Skeletal muscle satellite cell (primary cell): ENCODE measurements around the gene SLCO1B1.
"Not testable (repeated sequence)": the region's sequence is repeated elsewhere in the genome, so short reads cannot be mapped to it uniquely, and the experiment has no call there.

Experiments used
- H3K27me3 ChIP-seq: 2 replicates; pipeline ENCODE4 v1.7.0; 2013; ENCODE audit warnings: low read length; ENCODE audit not compliant: control insufficient read depth, insufficient read depth
- H3K36me3 ChIP-seq: 2 replicates; pipeline ENCODE4 v1.7.0; 2013; ENCODE audit warnings: mild to moderate bottlenecking, control low read depth, low read length; ENCODE audit not compliant: insufficient read depth
- H3K4me1 ChIP-seq: 2 replicates; pipeline ENCODE4 v1.7.0; 2013; ENCODE audit warnings: low read length; ENCODE audit not compliant: control insufficient read depth, insufficient read depth
- H3K4me2 ChIP-seq: 2 replicates; pipeline ENCODE4 v1.7.0; 2013; ENCODE audit warnings: mild to moderate bottlenecking, low read length
- H3K4me3 ChIP-seq: 2 replicates; pipeline ENCODE4 v1.7.0; 2013; ENCODE audit warnings: low read length
- H3K9ac ChIP-seq: 2 replicates; pipeline ENCODE4 v1.7.0; 2013; ENCODE audit warnings: mild to moderate bottlenecking, low read depth, low read length, moderate library complexity
- H3K9me3 ChIP-seq: replicated peaks from 2 replicates; pipeline ENCODE4 v1.7.0; 2013; ENCODE audit warnings: mild to moderate bottlenecking, control low read depth, low read length

SLCO1B1 gene

DNA sequence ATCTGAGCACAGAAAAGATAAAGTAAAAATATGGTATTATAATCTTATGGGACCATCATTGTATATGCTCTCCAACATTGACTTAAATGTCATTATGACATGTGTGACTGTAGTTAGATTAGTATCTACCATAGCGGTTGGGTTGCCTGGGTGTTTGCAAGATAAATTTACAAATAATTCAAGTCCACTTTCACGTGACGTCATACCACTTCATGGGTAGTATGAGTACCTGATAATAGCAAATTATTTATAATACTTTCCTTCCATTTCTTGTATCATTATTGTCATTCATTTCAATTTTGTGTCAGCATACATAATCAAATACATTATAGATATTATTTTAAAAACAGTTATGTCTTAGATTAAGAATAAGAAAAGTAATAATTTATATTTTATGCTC is 20.2 kb downstream of the SLCO1B1 start:
- no peaks in the 10 kb centered on the region for H3K4me1 ChIP-seq
- no peaks in the 10 kb centered on the region for H3K27me3 ChIP-seq
- H3K36me3 ChIP-seq: no peaks in the 10 kb centered on the region
- no peak overlapping the region for H3K4me2 ChIP-seq
- H3K9ac ChIP-seq: no peak overlapping the region
- H3K9me3 ChIP-seq: no peaks in the 10 kb centered on the region
- no peak overlapping the region for H3K4me3 ChIP-seq

DNA sequence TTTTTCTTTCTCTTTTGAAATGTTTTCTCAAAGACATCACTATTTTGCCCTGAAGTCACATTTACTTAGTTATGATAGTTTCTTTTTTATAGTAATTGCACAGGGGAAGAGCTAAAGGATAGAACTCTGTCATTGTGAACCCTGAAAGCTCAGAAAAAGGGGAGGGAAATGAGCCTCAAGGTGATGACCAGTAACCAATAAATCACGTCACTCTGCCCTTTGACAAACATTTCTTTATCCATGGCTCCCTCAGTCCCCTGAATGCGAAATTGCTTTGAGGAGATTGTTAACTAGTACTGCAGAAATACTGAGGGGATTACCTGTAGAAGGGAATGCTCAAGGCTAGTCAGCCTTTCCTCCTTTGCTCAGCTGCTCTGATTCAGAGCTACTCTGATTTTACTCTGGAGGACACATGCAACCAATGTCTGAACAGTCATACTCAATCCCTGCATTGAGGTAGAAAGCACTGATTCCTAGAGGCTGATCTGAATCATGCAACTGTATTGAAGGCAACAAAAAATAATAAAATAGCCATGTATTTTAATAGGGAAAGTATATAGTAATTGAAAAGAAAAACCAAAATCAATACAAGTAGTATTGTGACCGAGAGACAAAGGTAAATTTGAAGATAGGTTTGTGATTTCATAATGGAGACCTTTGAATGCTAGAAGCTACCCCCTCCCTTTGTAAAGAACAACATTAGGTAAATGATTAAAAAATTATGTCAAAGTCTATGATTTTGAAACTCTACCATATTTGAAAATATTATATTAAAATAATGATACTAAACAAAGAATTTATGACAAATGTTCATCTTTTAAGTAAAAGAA is 24.7 kb downstream of the SLCO1B1 start:
- no peaks in the 10 kb centered on the region for H3K9me3 ChIP-seq
- H3K36me3 ChIP-seq: no peaks in the 10 kb centered on the region
- H3K27me3 ChIP-seq: no peaks in the 10 kb centered on the region
- no peak overlapping the region for H3K4me2 ChIP-seq
- no peaks in the 10 kb centered on the region for H3K4me1 ChIP-seq
- H3K4me3 ChIP-seq: no peak overlapping the region
- H3K9ac ChIP-seq: no peak overlapping the region

DNA sequence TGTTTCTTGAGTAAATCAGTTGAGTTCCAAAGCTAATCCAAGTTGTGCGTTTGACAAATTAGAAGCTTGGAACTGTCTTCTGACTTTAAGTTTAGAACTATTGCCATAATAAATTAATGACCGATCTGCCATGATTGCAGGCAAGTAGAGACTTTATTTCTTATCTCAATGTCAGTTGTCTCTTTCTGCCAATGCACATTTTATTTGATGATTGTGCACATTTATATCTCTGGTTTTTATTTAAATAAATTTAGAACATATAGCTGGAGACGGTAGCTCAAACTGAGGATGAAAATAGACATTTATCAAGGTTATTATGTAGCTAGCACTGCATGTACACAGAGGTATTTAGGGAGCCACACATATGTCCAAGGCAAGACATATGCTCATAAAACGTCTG is 34.1 kb downstream of the SLCO1B1 start:
- no peaks in the 10 kb centered on the region for H3K4me1 ChIP-seq
- no peaks in the 10 kb centered on the region for H3K27me3 ChIP-seq
- no peak overlapping the region for H3K4me3 ChIP-seq
- H3K9ac ChIP-seq: no peak overlapping the region
- no peaks in the 10 kb centered on the region for H3K9me3 ChIP-seq
- H3K36me3 ChIP-seq: no peaks in the 10 kb centered on the region
- no peak overlapping the region for H3K4me2 ChIP-seq

DNA sequence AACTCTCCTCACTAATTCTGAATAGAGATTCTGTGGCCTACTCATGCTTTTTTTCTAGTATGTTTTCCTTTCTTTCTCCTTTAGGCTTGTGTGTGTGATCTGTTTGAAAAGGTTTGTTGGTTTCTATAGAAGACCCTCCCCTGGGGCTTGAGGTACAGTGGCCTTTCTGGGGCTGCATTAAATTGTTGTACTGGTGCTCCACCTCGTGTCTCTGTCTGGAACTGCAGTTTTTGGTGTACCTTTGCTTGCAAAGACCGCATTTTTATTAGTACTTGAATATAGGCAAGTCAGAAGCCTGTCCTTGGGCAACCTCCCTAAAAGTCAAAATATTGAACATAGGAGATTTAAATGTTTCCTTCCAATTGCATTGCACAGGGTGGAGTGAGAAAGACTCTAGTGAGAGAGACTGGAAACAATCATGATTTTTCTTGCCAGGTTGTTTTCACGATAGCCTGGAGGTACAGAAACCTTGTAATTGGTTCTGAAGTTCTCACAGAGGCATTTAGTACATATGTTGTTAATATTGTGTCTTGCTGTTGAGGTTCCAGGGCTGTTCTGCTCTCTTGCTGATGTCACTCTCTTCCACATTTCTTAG is 39.0 kb downstream of the SLCO1B1 start:
- H3K4me3 ChIP-seq: no peak overlapping the region
- H3K4me1 ChIP-seq: no peaks in the 10 kb centered on the region
- H3K9me3 ChIP-seq: no peaks in the 10 kb centered on the region
- H3K27me3 ChIP-seq: peaks cover 2% of the 10 kb centered on the region
- H3K36me3 ChIP-seq: no peaks in the 10 kb centered on the region
- H3K4me2 ChIP-seq: no peak overlapping the region
- H3K9ac ChIP-seq: no peak overlapping the region

DNA sequence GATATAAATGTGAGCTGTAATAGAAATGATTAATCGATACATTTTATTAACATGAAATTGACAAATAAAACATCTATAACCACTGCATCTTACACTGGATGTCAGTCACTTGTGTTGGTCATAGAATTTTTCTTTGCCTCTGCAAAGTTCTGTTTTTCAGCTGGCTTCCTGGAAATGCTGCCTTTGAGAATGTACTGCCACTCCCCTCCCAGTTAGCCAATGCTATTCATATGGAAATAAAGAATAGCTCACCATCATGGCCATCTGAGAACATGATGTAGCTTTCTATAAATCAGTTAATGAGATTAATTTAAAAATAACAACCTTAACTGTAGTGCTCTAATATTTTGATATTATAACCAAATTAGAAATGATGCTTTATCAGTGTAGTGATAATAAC is 41.1 kb downstream of the SLCO1B1 start:
- Histone ChIP-seq H3K9ac (no peak overlapping the region), H3K4me2 (no peak overlapping the region), H3K4me1 (no peaks in the 10 kb centered on the region), H3K9me3 (no peaks in the 10 kb centered on the region), H3K4me3 (no peak overlapping the region), H3K36me3 (no peaks in the 10 kb centered on the region), H3K27me3 (peaks cover 2% of the 10 kb centered on the region)

DNA sequence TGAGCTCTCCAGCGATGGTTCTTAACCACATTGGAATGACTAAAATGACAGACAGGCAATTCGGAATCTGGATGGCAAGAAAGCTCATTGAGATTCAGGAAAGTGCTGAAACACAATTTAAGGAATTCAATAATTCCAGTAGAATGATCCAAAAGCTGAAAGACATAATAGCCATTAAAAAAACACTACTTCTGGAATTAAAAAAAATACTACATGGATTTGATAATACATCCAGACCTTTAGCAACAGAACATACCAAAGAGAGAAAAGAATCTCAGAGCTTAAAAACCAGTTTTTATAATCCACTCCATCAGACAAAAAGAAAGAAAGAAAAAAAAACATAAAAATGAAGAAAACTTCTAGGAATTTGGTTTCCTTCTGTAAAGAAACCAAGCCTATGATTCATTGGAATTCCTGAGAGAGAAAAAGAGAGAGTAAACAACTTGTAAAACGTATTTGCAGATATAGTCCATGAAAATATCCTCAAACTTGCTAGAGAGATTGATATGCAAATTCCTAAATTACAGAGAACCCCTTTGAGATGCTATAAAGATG is 52.8 kb downstream of the SLCO1B1 start:
- H3K4me2 ChIP-seq: no peak overlapping the region
- no peaks in the 10 kb centered on the region for H3K27me3 ChIP-seq
- no peaks in the 10 kb centered on the region for H3K36me3 ChIP-seq
- H3K9me3 ChIP-seq: no peaks in the 10 kb centered on the region
- H3K9ac ChIP-seq: no peak overlapping the region
- no peaks in the 10 kb centered on the region for H3K4me1 ChIP-seq
- no peak overlapping the region for H3K4me3 ChIP-seq

DNA sequence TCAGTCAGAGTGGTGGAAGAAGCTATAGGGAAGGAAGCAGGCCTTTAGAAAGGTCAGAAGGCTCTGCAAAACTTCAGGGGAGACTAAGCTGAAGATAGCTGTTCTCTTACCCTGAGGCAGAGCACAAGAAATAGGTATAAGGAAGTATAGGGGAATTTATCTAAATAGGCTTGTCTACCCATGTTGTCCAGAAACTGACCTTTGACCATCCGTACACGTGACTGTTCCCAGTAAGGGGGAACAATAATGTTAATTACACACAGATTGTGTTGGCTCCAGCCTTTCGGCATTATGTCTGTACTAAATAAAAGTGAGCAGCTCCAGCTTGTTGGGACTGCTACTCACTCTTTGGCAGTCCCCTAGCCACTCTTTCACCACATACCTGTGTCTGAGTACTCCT is 59.0 kb downstream of the SLCO1B1 start:
- no peaks in the 10 kb centered on the region for H3K36me3 ChIP-seq
- no peaks in the 10 kb centered on the region for H3K4me1 ChIP-seq
- H3K9me3 ChIP-seq: no peaks in the 10 kb centered on the region
- H3K4me2 ChIP-seq: no peak overlapping the region
- H3K4me3 ChIP-seq: no peak overlapping the region
- no peak overlapping the region for H3K9ac ChIP-seq
- H3K27me3 ChIP-seq: no peaks in the 10 kb centered on the region

DNA sequence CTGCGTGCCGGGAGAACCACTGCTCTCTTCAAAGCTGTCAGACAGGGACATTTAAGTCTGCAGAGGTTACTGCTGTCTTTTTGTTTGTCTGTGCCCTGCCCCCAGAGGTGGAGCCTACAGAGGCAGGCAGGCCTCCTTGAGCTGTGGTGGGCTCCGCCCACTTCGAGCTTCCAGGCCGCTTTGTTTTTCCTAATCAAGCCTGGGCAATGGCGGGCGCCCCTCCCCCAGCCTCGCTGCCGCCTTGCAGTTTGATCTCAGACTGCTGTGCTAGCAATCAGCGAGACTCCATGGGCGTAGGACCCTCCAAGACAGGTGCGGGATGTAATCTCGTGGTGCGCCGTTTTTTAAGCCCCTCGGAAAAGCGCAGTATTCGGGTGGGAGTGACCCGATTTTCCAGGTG is 83.4 kb downstream of the SLCO1B1 start:
- not testable (repeated sequence) for H3K27me3 ChIP-seq, H3K36me3 ChIP-seq, H3K4me1 ChIP-seq, H3K9me3 ChIP-seq, H3K4me3 ChIP-seq, H3K9ac ChIP-seq, H3K4me2 ChIP-seq

DNA sequence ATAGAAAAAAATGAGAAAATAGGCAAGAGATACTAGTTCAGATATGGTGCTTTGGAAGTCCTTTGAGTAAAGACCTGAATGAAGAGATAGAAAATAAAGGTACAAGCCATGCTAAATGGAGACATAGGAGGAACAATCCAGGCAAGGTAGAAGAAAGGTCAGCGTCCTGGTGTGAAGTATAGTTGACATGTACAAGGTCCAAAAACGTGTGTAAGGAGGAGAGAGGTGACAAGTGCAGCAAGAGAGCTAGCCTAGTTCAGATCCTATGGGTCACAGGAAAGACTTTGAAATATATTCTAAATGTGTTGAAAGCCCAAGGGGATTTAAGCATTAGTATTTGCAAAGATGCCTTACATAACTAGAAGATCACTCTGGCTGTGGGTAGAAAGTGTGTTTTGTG is 88.2 kb downstream of the SLCO1B1 start:
- no peaks in the 10 kb centered on the region for H3K36me3 ChIP-seq
- no peak overlapping the region for H3K4me3 ChIP-seq
- no peak overlapping the region for H3K4me2 ChIP-seq
- no peaks in the 10 kb centered on the region for H3K9me3 ChIP-seq
- H3K9ac ChIP-seq: no peak overlapping the region
- no peaks in the 10 kb centered on the region for H3K4me1 ChIP-seq
- H3K27me3 ChIP-seq: no peaks in the 10 kb centered on the region

DNA sequence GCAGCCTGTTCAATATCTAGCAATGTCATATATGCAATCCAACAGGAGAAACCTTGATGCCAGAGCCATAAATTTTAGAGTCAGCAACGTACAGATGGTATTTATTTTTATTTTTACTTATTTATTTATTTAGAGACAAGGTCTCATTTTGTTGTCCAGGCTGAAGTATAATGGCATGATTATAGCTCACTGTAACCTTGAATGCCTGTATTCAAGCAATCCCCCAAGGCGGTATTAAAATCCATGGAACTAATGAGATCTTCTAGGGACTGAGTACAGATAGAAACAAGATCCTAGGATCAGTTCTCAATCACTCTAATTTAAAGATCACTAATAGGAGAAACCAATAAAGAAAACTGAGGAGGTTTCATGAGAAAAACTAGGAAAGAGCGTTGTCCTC is 89.3 kb downstream of the SLCO1B1 start:
- H3K36me3 ChIP-seq: no peaks in the 10 kb centered on the region
- no peak overlapping the region for H3K9ac ChIP-seq
- no peaks in the 10 kb centered on the region for H3K27me3 ChIP-seq
- H3K9me3 ChIP-seq: no peaks in the 10 kb centered on the region
- H3K4me2 ChIP-seq: no peak overlapping the region
- no peaks in the 10 kb centered on the region for H3K4me1 ChIP-seq
- H3K4me3 ChIP-seq: no peak overlapping the region

DNA sequence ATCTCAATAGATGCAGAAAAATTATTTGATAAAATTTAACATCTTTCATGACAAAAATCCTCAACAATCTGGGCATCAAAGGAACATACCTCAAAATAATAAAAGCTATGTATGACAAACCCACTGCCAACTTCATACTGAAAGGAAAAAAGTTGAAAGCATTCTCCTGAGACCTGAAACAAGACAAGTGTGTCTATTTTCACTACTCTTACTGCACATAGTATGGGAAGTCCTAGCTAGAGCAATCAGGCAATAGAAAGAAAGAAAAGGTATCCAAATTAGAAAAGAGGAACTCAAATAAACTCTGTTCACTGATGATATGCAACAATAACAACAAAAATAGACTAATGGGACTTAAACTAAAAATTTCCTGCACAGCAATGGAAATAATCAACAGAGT is 90.1 kb downstream of the SLCO1B1 start:
- no peak overlapping the region for H3K4me2 ChIP-seq
- no peaks in the 10 kb centered on the region for H3K27me3 ChIP-seq
- H3K36me3 ChIP-seq: no peaks in the 10 kb centered on the region
- no peak overlapping the region for H3K9ac ChIP-seq
- no peak overlapping the region for H3K4me3 ChIP-seq
- H3K4me1 ChIP-seq: no peaks in the 10 kb centered on the region
- H3K9me3 ChIP-seq: no peaks in the 10 kb centered on the region

DNA sequence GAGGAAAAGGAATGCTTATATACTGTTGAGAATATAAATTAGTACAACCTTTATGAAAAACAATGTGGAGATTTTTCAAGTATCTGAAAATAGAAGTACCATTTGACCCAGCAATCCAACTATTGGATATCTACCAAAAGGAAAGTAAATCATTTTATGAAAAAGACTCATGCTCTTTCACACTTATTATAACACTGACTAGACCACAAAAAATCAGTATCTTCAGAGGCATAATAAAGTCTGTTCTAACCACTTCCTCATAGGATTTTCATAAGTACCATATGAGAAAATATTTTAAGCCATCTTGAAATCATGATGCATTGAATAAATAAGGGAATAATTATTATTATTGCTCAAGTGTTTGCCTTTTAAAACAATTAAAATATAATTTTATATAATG is 90.8 kb downstream of the SLCO1B1 start:
- H3K9me3 ChIP-seq: no peaks in the 10 kb centered on the region
- no peaks in the 10 kb centered on the region for H3K4me1 ChIP-seq
- no peak overlapping the region for H3K9ac ChIP-seq
- H3K4me2 ChIP-seq: no peak overlapping the region
- H3K4me3 ChIP-seq: no peak overlapping the region
- H3K36me3 ChIP-seq: no peaks in the 10 kb centered on the region
- no peaks in the 10 kb centered on the region for H3K27me3 ChIP-seq
